CD4-positive, alpha-beta T cell treated with Interleukin-2 at 100 ng/mL for 4 hours (primary cell): Measurements from ENCODE around the gene RNF187.
"Not testable (repeated sequence)": the region's sequence is repeated elsewhere in the genome, so short reads cannot be mapped to it uniquely, and the experiment has no call there.

ENCODE experiments used
- DNase-seq: peaks from one replicate; pipeline ENCODE4 v3.0.0-alpha.2; 2020; ENCODE audit warnings: low spot score

The RNF187 gene

GRCh38 chr1:228488125-228488817, 1.1 kb downstream of the RNF187 start:
- no peak for DNase-seq

- no peak for DNase-seq
These were observed 1.9 kb downstream of the RNF187 start for GRCh38 chr1:228488818-228489674.

DNA sequence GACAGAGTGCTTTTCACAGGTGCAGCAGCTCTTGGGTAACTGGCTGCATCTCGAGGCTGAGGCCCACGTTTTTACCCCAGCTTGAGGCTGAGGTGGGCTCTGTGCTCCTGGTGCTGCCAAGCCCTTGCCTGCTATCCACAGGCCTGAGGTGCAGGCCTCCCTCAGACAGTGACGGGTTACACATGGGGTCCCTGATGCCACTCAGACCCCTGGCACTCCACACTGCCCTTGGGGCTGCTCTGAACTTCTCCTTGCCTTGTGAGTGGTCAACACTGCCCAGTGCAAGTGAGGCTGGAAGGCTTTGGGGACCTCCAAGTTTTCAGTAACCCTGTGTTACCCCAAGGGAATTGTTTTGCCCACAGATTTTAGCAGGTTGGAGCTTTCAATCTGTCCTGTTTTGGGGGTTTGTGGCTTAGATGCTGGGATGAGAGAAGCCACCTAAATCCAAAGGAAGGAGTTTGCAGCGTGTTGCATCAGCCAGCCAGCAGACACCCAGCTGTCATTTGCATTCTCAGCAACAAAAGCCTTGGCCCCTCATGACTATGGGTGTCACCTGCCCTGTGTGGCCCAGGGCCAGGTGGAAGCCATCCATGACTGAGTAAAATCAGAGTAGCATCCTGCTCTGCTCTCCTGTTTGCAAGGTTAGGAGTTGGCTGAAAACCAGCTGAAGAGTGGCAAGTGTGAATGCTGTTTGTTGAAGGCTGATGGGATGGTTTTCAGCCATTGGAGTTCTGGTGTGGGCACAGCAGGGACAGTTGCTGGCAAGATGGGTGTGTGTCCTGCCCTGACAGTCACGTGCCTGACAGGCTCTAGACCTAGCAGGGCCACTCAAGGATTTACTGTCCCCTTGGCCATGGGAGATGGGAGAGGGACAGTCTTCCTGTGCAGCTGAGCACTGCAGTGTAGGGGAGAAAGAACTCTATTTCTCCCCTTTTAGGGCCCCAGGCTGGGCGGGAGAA, 3.2 kb downstream of the RNF187 start:
- no peak for DNase-seq

- DNase-seq, result no peak
These were observed 6.2 kb downstream of the RNF187 start for GRCh38 chr1:228493141-228494043.

DNA sequence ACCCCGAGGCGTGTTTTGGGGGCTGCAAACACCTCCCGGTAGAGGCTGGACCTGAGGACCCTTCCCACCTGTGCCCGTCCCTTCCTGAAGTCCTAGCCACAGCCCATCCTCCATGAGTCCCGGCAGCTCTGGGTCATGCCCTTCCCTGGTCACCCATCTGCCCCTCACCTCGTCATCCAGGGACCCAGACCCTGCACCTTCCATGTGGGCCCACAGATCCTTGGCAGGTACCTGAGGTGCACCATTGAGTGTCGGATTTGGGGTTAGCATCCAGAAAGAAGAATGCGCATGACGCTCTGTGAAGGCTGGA, 6.8 kb downstream of the RNF187 start:
- no peak for DNase-seq

- DNase-seq, result no peak
These were observed 7.2 kb downstream of the RNF187 start for GRCh38 chr1:228494391-228494790.

DNA sequence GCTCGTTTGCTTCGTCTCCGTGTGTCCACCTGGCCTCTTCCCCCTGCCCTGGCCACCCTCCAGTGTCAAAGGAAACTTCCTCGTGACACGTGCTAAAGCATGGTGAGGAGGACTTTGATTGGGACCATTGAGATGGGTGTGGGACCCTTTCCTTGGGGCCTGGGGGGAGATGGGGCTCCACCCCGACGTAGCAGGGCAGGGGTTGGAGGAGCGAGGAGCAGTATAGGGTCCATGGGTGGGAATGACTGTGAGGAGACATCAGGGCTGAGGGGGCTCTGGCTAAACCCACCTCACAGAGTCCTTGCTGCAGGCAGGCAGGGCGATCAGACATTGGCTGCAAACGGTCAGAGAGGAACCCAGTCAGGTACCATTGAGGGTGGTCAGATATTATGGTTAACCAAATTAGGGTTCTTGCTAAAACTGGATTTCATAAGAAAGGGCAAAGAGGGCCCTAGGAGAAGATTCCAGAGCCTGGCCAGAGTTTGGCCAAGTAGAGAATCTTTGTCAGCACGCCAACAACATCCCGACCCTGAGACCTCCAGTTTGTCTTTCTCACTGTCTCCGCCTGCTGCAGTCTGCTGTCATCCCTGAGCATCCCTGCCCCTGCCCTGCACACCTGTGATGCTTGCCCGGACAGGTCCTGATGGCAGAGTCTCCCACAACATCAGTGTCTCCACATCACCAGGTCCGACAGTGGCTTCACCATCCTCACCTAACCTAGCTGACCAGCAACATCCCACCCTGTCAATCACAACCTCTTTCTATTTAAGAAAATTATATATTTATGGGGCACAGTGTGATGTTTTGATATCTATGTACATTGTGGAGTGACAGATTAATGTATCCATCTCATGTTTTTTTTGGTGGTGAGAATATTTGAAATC, 8.0 kb downstream of the RNF187 start:
- DNase-seq, result no peak

- no peak for DNase-seq
These were observed 8.9 kb downstream of the RNF187 start for GRCh38 chr1:228496084-228496483.

GRCh38 chr1:228496494-228496893, 9.3 kb downstream of the RNF187 start:
- DNase-seq, result no peak

- DNase-seq, result no peak
These were observed 10.0 kb downstream of the RNF187 start for GRCh38 chr1:228497206-228497605.

GRCh38 chr1:228497817-228498216, 10.6 kb downstream of the RNF187 start:
- DNase-seq, result no peak

GRCh38 chr1:228500143-228500734, 13.1 kb downstream of the RNF187 start:
- DNase-seq, result no peak

GRCh38 chr1:228500901-228501871, 14.0 kb downstream of the RNF187 start:
- peak; percentile 91 for DNase-seq

DNA sequence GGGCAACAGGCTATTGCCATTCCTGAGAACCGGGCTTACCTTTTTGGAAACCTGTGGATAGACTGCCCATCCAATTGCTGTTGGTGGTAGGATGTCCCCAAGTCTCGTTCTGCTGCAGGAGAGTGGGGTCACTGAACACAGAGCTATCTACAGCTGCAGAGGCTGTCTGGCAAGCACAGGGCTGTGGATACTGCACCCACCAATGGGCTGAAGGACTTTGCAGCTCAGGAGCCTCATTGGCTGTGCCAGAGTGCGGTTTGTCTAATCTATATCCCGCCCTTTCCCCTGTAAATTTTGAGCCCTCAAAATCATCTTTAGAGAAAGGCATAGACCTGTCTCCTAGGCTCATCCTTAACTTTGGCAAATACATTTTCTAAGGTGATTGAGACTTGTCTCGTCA, 15.3 kb downstream of the RNF187 start:
- no peak for DNase-seq

GRCh38 chr1:228505944-228506343, 18.8 kb downstream of the RNF187 start:
- DNase-seq, result not testable (repeated sequence)

DNA sequence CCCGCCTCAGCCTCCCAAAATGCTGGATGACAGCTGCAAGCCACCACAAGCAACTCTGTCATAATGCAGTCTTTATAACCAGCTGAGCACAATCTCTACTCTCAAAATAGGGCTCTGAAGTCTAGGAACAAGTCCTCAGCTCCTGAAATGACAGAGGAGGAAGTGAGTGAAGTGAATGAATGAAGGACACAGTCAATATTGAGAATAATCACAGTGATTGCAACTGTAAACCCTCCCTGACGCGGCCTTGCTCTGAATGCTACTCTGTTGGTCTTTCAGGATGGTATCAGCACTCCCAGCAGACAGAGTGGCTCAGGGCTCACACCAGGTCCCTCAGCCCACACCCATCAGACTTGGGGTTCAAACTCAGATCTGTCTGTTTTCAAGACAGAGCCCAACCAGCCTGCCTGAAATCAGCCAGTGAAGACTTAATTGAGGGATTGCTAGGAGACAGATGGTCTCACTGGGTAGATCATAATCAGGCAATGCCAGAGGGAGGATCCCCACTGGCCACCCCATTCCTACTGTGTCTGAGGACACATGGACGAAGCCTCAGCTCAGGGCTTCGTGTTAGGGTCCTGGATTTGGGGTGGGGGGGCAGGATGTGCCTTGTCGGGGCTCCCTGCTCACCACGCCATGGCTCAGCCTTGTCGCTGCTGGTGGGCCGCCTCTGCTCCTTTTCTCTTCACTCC, 20.9 kb downstream of the RNF187 start:
- DNase-seq, result no peak

DNA sequence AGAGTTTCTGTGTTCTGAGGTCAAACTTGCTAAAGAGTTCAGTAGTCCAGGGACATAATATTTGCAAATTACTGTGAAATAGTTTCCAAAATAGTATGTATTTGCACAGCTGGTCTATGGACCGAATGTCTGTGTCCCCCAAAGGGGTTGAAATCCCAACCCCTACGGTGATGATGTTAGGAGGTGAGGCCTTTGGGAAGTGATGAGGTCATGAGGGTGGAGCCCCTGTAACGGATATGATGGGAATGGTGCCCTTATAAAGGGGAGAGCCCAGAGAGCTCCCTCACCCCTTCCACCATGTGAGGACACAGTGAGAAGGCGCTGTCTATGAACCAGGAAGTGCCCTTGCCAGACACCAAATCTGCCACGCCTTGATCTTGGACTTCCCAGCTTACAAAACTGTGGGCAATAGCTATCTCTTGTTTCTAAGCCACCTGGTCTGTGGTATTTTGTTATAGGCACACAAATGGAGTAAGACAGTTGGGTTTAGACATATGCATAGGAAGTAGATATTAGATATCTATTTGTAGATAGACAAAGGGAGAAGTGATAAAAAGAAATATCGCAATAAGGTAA, 21.7 kb downstream of the RNF187 start:
- DNase-seq, result no peak
